Activated T-helper 2 cell treated with anti-CD3 and anti-CD28 coated beads, Interferon-gamma antibody, Interleukin-2, Interleukin-4, amounts not matched to agents 10 μg/mL and 5 μg/mL and 100 μg/mL, durations not matched to agents 14 hours and 24 hours and 36 hours (primary cell): Measurements from ENCODE around the gene TMEM176B. TPM values are rescaled to one million over a fixed set of nuclear protein-coding genes. Genes with fewer than 3 reads are reported as not detected.

ENCODE experiments used
- DNase-seq: peaks from one replicate; pipeline ENCODE4 v3.0.0; 2021; ENCODE audit warnings: low spot score
- H3K27ac Mint-ChIP-seq: one replicate; pipeline ENCODE4 v1.8.0; 2021; ENCODE audit warnings: mixed read lengths
- H3K27me3 Mint-ChIP-seq: one replicate; pipeline ENCODE4 v1.8.0; 2021; ENCODE audit warnings: low read depth, mixed read lengths
- H3K36me3 Mint-ChIP-seq: one replicate; pipeline ENCODE4 v1.8.0; 2021; ENCODE audit warnings: low read depth, mixed read lengths
- H3K4me1 Mint-ChIP-seq: one replicate; pipeline ENCODE4 v1.8.0; 2021; ENCODE audit warnings: low read depth, mixed read lengths
- H3K4me3 Mint-ChIP-seq: one replicate; pipeline ENCODE4 v1.8.0; 2021; ENCODE audit warnings: low read depth, mild to moderate bottlenecking, moderate library complexity, mixed read lengths
- H3K9me3 Mint-ChIP-seq: one replicate; pipeline ENCODE4 v1.8.0; 2021; ENCODE audit warnings: mixed read lengths
- intact Hi-C: fragments of 100-400 bp; cut with micrococcal nuclease; formaldehyde crosslinking; loops from one replicate; pipeline ENCODE4 v1.15.1; 2023
- total RNA-seq: library from RNA; stranded (reverse); gene quantifications from 2 replicates; pipeline ENCODE4 v1.2.3, GENCODE V29; 2022

TMEM176B gene
- total RNA-seq, 1 donor from 2014 or later = 0.14 TPM

DNA sequence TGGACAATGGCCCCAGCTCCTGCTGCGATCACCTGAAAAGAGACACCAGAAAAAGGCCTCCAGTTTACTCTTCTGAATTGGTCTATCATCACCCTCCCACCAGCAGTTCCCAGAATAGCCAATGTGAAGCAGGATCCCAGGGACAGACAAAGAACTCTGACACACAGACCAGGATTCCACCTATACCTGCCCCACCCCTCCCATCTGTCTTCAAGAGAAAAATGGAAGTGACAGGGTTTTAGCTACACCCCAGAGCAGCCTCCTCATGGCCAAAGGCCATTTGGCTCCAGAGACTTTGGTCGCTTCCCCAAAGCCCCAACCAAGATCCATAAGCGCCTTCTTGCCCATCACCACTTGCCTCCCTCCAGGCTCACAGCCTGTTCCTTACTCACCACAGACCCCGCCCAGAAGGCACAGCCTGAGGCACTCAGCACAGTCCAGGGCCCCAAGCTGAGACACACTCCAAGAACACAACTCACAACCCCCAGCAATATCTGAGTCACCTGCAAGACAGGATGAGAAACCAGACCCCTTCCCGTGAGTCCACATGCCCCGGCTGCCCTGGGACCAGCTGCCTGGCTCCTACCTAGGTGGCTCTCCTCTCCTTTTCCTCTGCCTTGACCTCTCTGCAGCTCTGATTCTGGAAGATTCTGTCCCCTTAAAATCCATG, 6.5 kb downstream of the TMEM176B start:
- Mint-ChIP-seq H3K27me3 (peaks cover 18% of the 10 kb centered on the region), H3K9me3 (no peaks in the 10 kb centered on the region), H3K4me1 (no peaks in the 10 kb centered on the region), H3K27ac (no peak overlapping the region), H3K36me3 (no peaks in the 10 kb centered on the region), H3K4me3 (no peak overlapping the region)
- intact Hi-C loops = no loop called here
- no peak for DNase-seq

- H3K27me3 Mint-ChIP-seq = peaks cover 6% of the 10 kb centered on the region
- intact Hi-C loops = no loop called here
- no peaks in the 10 kb centered on the region for H3K9me3 Mint-ChIP-seq
- H3K27ac Mint-ChIP-seq = no peak overlapping the region
- no peaks in the 10 kb centered on the region for H3K36me3 Mint-ChIP-seq
- no peaks in the 10 kb centered on the region for H3K4me1 Mint-ChIP-seq
- DNase-seq = no peak
- H3K4me3 Mint-ChIP-seq = no peak overlapping the region
These were observed 8.3 kb downstream of the TMEM176B start for GRCh38 chr7:150791746-150792452.

DNA sequence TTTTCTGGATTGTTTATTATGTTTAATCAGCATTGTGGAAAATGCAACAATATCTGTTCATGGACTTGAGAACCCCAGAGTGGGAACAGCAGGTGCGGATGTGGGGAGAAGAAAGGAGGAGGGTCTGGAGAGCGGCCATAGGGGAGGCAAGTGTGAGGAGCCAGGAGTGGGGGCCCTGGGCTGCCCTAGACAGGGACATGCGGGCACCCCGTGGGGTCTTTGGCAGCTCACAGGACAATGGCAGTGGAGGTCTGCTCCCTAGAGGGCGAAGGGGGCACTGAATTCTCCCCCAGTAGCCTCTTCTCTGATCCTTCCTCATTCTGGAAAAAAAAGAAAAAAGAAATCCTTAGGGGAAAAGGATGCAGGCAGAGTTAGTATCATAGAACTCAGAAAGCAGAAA, 8.9 kb downstream of the TMEM176B start:
- H3K27me3 Mint-ChIP-seq = peaks cover 5% of the 10 kb centered on the region
- H3K36me3 Mint-ChIP-seq = no peaks in the 10 kb centered on the region
- H3K27ac Mint-ChIP-seq = no peak overlapping the region
- no peaks in the 10 kb centered on the region for H3K4me1 Mint-ChIP-seq
- no peak overlapping the region for H3K4me3 Mint-ChIP-seq
- intact Hi-C loops = no loop called here
- DNase-seq = no peak
- no peaks in the 10 kb centered on the region for H3K9me3 Mint-ChIP-seq

DNA sequence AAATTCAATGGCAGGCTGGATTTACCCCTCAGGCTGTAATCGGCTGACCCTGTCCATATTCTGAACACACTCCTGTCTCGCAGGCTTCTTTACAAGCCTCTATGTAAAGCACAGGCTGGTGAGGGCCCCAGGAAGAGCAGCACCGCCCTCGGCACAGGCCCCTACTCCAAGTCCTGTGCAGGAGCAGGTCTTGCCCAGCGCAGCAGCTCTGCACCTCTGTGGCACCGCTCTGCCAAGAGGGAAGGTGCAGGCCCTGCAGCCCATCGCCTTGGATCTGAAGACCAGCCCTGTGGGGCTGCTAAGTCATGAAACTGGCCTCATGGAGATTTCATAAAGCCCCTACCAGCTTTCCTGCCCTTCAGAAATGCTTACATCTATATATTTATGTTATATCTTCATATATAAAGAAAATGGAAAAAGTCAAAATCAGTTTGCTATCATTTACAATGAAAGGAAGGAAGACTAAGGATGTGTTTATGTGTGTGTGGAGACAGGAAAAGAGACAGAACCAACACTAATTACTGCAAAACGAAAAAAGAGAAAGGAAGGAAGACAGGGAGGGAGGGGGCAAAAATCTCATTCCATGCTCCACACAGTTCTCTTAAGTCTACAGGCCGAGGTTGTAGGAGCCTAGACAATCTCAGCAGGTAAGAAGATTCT, 9.6 kb downstream of the TMEM176B start:
- H3K4me3 Mint-ChIP-seq = no peak overlapping the region
- peaks cover 2% of the 10 kb centered on the region for H3K4me1 Mint-ChIP-seq
- H3K36me3 Mint-ChIP-seq = no peaks in the 10 kb centered on the region
- DNase-seq = no peak
- H3K9me3 Mint-ChIP-seq = no peaks in the 10 kb centered on the region
- H3K27me3 Mint-ChIP-seq = peaks cover 4% of the 10 kb centered on the region
- intact Hi-C loops = no loop called here
- H3K27ac Mint-ChIP-seq = no peak overlapping the region

GRCh38 chr7:150788474-150789269, 11.5 kb downstream of the TMEM176B start:
- Mint-ChIP-seq H3K9me3 (no peaks in the 10 kb centered on the region), H3K27me3 (peaks cover 7% of the 10 kb centered on the region), H3K27ac (no peak overlapping the region), H3K36me3 (no peaks in the 10 kb centered on the region), H3K4me1 (peaks cover 2% of the 10 kb centered on the region), H3K4me3 (no peak overlapping the region)
- intact Hi-C loops = no loop called here
- DNase-seq = no peak

DNA sequence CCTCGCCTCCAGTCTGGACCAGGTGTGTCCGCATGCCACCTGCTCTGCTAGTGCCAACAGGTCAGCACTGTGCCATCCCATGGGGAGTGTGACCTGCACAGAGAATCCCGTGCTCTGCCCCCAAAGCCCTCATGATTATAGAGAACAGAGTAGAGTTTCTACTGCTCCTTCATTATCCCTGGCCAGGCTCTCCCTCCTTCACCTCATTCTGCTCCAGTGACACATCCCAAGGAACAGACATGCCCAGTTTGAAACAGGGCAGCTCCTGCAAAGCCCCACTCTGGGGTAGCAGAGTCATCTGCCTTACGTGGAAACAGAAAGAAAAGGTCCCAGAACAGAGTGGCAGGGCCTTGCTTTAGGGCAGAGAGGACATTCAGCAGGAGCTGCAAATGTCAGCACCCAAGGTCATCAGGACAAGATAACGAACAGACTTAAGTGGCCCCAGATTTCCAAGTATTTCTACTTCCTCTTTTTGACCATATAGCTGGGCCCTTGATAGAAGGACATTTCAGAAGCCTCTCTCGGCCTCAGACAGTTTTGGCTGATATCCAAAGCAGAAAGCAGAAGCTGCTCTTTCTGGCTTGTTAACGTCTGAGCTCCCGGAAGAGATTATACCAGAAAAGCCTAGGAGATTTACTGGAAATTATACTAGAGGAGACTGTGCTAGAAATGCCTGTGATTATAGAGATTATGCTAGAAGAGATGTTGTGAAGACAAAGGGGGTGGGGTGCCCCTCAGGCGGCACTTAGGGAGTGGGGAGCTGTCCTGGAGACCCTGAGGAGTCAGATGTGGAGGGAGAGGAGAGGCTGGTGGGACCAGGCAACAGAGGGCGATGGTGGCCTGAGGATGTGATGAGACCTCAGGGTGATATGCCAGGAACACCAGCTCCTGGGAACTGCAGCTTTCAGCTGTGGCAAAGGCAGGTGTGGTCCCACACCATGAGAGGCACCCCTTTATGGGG, 12.6 kb downstream of the TMEM176B start:
- intact Hi-C loops = no loop called here
- no peaks in the 10 kb centered on the region for H3K36me3 Mint-ChIP-seq
- peaks cover 8% of the 10 kb centered on the region for H3K27me3 Mint-ChIP-seq
- H3K27ac Mint-ChIP-seq = no peak overlapping the region
- H3K4me1 Mint-ChIP-seq = peaks cover 2% of the 10 kb centered on the region
- H3K4me3 Mint-ChIP-seq = no peak overlapping the region
- H3K9me3 Mint-ChIP-seq = no peaks in the 10 kb centered on the region
- no peak for DNase-seq

GRCh38 chr7:150784954-150785353, 15.2 kb downstream of the TMEM176B start:
- intact Hi-C loops = no loop called here
- Mint-ChIP-seq H3K27ac (no peak overlapping the region), H3K9me3 (no peaks in the 10 kb centered on the region), H3K27me3 (peaks cover 15% of the 10 kb centered on the region), H3K4me3 (no peak overlapping the region), H3K36me3 (no peaks in the 10 kb centered on the region), H3K4me1 (peaks cover 2% of the 10 kb centered on the region)
- DNase-seq = no peak

DNA sequence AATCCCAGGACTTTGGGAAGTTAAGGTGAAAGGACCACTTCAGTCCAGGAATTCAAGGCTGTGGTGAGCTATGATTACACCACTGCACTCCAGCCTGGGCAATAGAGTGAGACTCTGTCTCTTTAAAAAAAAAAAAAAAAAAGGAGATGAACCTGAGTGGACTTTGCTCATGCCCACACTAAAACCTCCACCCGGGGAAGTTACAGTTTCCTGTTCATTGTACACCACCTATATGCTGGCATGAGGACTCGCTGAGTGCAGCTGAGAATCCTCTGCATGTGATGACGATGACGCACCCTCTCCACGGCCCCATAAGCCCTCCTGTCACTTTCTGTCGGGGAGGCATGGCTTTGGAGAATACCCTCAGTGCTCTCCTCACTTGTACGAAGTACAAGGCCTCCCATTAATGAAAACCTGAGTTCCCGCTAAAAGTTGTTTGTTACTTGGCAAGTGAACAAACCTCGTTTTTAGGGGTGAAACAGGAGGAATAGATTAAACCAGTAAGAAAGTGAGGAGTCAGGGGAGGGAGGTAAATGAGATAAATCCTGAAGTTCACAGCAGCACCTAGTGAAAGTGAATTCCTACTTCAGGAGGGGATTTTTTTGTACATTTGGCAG, 15.9 kb downstream of the TMEM176B start:
- no peak for DNase-seq
- intact Hi-C loops = no loop called here
- peaks cover 2% of the 10 kb centered on the region for H3K4me1 Mint-ChIP-seq
- no peak overlapping the region for H3K27ac Mint-ChIP-seq
- H3K9me3 Mint-ChIP-seq = no peaks in the 10 kb centered on the region
- no peak overlapping the region for H3K4me3 Mint-ChIP-seq
- peaks cover 15% of the 10 kb centered on the region for H3K27me3 Mint-ChIP-seq
- H3K36me3 Mint-ChIP-seq = no peaks in the 10 kb centered on the region

DNA sequence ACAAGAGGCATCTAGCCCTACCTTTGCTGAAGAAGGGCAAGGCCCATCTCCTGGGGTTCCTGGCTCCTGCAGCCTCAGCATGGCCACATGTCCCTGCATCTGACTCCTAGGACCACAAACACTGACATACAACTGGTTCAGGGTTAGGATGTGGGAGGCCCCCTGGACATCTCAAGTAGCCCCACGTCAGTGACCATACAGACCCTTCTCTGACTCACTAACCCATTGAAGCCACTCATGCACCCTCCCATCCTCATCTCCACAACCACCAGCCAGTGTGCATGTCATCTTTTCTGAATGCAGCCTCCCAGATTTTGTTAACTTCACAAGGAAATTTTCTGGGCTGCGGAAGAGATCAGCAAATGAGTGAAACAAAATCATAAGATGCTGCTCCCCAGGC, 18.2 kb downstream of the TMEM176B start:
- DNase-seq = no peak
- no peaks in the 10 kb centered on the region for H3K9me3 Mint-ChIP-seq
- H3K27ac Mint-ChIP-seq = no peak overlapping the region
- no peak overlapping the region for H3K4me3 Mint-ChIP-seq
- no peaks in the 10 kb centered on the region for H3K36me3 Mint-ChIP-seq
- peaks cover 2% of the 10 kb centered on the region for H3K4me1 Mint-ChIP-seq
- peaks cover 25% of the 10 kb centered on the region for H3K27me3 Mint-ChIP-seq
- intact Hi-C loops = no loop called here

DNA sequence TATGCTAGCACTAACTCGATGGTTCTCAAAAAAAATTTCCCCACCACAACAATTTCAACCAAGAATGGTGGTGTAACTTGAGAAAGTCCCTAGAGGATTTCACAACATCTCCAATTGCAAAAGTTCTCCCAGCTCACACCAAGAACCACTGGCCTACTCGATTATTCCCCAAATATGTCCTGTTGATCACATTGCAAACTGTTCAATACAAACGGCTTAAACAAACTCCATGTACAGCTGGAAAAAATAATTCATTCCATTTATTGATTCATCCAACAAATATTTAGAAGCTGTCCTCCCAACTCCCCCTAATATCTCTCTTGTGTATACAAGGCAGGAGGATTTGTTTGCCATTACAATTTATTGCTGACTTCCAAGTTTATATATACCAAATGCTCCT, 19.1 kb downstream of the TMEM176B start:
- intact Hi-C loops = no loop called here
- H3K4me1 Mint-ChIP-seq = peaks cover 2% of the 10 kb centered on the region
- peaks cover 27% of the 10 kb centered on the region for H3K27me3 Mint-ChIP-seq
- no peaks in the 10 kb centered on the region for H3K36me3 Mint-ChIP-seq
- no peak overlapping the region for H3K4me3 Mint-ChIP-seq
- H3K27ac Mint-ChIP-seq = no peak overlapping the region
- H3K9me3 Mint-ChIP-seq = no peaks in the 10 kb centered on the region
- no peak for DNase-seq

DNA sequence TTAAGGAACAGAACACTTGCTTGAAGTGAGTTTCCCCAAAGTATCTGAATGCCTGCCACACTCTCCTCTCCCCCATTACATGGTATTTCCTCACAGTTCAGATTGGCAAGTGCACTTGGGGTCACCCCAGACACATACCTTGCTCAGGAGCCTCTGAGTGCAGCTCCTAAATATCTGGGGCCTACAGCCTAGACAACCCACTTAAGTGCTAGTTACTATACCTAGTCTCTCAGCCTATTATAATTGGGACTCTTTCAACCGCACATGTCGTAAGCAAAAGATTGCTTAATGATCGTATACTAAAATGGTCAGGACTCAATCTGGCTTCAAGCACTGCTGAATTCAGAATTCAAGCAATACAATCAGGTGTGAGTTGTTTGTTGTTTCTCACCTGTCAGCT, 19.9 kb downstream of the TMEM176B start:
- Mint-ChIP-seq H3K27ac (no peak overlapping the region), H3K9me3 (no peaks in the 10 kb centered on the region), H3K27me3 (peaks cover 25% of the 10 kb centered on the region), H3K4me3 (no peak overlapping the region), H3K36me3 (no peaks in the 10 kb centered on the region), H3K4me1 (no peaks in the 10 kb centered on the region)
- no peak for DNase-seq
- intact Hi-C loops = no loop called here
